Activated CD8-positive, alpha-beta memory T cell treated with anti-CD3 and anti-CD28 coated beads, Interleukin-2, amount 50 U/mL, for 24 hours (primary cell): Measurements from ENCODE around the gene NSD2.
"Not testable (repeated sequence)": the region's sequence is repeated elsewhere in the genome, so short reads cannot be mapped to it uniquely, and the experiment has no call there.

Source experiments
- DNase-seq: peaks from one replicate; pipeline ENCODE4 v3.0.0-alpha.2; 2020; ENCODE audit errors: extremely low read depth

NSD2 gene

GRCh38 chr4:1842339-1842895, 28.8 kb upstream of the NSD2 start:
- DNase-seq, result no peak

DNA sequence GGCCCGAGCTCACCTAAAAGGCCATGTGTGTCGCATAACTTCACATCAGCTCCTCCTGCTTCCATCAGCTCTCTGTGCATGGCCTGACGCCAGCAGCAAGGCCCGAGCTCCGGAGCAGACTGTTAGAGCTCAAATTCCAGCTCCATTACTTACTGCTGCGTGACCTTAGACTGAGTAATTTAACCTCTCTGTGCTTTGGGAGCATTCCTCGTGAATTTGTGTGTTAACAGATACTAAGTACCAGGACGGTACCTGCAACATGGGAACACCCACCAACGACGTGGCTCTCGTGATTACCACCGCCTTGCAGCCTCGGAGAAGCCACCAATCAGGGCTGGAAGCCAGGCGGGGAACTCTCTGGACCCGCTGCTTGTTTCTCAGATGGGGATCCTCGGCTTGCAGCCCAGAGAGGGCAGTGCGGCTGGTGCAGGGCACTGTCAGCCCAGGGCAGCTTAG, 28.2 kb upstream of the NSD2 start:
- no peak for DNase-seq

DNA sequence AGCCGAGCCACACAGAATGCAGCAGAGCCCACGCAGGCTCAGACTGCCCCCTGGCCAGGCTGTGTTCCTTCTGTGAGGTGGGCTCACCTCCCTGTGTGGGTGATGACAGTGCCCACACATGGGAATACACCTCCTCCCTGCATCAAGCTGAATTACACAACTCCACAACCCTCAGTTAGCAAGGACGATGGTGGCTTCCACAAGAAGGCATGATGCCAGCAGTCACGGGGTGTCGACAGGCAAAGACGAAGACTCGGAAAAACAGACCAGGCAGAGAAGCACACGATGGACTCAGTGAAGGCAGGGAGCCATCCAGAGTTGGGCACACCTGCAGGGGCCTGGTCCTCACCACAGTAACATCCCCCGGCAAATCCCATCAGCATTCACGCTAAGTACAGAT, 27.3 kb upstream of the NSD2 start:
- no peak for DNase-seq

- DNase-seq, result not testable (repeated sequence)
These were observed 26.6 kb upstream of the NSD2 start for GRCh38 chr4:1844618-1845017.

DNA sequence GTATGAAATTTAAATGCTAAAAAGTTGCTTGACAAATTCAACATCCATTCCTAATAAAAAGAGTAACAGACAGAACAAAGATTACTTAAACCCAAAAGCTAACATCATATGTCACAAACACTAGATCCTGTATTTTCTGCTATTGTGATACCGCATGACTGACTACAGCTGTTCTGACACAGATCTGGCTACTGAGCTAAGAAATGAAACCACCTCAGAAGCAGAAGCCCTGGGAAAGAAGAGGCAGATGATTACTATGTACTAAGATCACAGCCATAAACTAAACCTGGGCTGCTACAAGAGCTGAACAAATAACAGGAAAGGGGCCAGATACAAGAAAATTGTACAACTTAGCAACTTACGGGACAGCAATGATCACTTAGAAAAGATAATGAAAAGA, 24.6 kb upstream of the NSD2 start:
- no peak for DNase-seq

DNA sequence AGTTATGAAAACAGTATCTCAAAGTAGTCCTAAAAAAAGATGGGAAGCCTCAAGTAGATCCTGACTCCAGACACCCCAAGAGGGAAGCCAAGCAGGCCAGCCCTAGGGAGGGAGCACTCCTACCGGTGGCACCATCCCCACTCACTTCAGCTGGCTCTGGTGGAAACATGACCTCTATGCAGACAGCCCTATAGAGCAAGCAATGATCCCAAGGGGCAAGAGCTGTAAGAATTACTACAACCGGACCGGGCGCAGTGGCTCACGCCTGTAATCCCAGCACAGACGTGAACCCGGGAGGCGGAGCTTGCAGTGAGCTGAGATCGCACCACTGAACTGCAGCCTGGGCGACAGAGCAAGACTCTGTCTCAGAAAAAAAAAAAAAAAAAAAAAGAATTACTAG, 20.9 kb upstream of the NSD2 start:
- no peak for DNase-seq

DNA sequence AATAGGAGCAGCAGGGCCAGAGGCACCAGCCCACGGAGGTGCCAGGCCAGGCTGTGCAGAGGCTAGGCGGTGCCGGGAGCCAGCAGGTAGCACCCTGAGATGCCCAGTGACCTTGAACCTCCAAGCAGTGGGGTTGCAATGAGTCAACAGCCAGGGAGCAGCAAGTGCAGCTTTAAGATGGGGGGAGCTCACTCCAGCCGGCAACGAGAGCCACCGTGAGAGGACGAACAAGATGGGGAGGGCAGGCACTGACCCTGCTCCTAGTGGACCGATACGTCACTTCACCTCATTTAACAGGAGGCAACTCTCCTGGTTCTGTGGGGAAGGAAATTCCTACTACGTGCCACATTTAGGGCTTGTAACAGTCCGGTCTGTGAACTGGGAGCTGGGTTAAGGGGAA, 20.0 kb upstream of the NSD2 start:
- DNase-seq, result no peak

GRCh38 chr4:1851575-1852410, 19.4 kb upstream of the NSD2 start:
- DNase-seq, result no peak

DNA sequence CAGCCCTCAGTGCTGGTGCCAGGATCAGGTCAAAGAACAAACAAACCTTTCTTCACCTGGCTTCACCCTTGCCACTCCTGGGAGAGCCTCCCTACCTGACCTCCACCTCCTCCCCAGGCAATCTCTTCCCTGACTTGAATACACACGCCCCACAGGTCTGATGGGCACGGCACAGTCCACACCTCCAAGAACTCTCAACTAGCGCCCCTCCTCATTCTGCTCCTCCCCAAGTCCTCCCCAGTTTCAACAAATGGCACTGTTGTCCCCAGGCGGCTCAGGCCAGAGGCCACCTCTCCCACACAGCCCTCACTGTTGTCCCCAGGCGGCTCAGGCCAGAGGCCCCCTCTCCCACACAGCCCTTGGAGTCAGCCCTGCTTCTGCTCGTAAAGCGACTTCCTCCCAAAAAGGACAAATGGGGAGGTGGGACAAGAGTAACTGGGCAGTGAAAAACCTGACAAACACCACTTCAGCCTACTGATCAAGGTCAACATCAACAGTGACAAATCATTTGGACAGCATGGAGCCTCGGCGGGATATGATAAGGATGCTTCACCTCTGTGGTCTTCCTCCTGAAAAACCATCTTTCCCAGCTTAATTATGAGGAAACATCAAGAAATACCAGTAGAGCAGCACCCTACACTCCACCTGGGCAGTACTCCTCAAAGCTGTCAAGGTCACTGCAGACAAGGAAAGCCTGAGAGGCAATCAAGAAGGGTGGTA, 18.1 kb upstream of the NSD2 start:
- no peak for DNase-seq

DNA sequence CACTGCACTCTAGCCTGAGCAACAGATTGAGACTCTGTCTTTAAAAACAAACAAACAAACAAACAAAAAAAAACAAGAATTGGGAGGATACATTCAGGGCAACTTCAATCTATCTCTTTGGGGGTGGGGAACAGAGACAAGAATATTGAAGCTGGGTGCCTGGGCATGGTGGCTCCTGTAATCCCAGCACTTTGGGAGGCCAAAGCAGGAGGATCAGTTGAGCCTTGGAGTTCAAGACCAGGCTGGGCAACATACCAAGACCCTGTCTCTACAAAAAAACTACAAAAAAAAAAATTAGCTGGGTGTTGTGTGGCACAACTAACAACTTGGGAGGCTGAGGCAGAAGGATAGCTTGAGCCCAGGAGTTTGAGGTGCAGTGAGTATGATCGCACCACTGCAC, 16.4 kb upstream of the NSD2 start:
- no peak for DNase-seq

GRCh38 chr4:1855333-1856070, 15.7 kb upstream of the NSD2 start:
- DNase-seq, result no peak

GRCh38 chr4:1856071-1856942, 14.9 kb upstream of the NSD2 start, which contains the start of gene LETM1:
TSS of gene LETM1 (minus strand) at chr4:1856156. CDS start at chr4:1855950, 206 bp downstream.
- peak; percentile 80 for DNase-seq

DNA sequence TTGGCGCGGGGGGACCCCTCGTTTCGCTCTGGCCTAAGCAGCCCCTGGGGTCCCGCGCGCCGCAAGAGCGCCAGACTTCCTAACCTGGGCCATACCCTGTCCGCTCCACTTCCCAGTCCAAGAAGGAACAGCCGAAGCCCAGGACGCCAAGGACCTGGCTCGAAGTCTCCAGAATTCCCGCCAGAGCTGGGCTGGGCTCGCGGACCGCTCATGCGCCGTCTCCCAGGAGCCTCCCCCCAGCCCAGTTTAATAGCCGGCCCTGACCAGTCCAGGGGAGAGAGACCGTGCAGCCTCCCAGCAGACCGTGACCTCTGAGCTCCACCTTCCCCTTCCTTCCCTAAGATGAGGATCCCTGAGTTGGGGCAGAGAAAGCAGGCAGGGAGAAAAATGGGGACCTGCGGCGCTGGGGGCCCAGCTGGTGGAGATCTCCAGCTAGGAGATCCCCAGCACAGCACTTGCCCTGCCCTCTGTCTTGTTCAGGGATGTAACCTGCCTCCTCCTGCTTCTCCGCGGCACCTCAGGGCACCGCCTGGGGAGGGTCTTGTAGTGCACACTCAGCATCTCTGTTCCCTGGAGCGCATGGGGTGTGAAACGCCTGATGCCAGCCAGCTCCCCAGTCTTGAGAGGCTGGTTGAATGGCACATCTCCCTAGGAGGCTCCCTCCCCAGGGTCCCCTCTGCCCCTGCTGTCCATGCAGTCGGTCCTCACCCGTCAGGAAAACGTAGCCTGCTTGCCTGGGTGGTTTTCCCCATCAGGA, 14.1 kb upstream of the NSD2 start:
- DNase-seq, result no peak

DNA sequence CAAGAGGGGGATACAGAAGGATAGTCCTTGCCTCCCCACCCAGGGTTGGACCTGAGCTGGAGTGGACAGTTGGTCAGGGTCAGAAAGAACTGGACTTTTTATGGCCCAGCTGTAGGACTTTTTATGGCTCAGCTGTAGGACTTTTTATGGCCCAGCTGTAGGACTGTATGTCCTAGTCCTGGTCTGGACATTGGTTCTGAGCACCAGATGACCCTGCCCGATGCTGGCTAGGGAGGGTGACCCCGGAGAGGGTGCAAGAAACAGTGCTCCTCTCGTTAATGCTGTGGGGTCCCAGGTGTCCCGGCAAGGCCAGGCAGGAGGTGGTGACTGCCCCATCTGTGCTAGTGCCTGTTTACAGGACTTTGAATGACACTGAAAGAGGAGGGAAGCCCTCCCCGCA, 13.3 kb upstream of the NSD2 start:
- no peak for DNase-seq

DNA sequence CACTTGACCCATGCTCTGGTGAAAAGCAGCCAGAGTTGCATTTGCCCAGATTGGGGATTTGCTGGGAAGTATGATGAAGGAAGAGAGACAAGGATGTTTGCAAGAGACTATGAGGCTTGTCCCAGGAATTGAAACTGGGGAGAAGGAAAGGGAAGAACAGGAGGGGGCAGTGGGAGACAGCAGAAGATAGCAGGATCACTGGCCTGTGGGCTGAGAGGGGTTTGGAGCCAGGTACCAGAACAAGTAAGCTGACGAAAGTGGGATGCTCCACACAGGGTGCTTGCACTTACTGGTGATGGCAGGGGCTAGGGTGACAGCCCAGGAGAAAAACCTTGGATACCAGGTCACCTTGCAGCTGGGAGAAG, 11.8 kb upstream of the NSD2 start:
- DNase-seq, result no peak

- DNase-seq, result no peak
These were observed 8.9 kb upstream of the NSD2 start for GRCh38 chr4:1862055-1862911.

DNA sequence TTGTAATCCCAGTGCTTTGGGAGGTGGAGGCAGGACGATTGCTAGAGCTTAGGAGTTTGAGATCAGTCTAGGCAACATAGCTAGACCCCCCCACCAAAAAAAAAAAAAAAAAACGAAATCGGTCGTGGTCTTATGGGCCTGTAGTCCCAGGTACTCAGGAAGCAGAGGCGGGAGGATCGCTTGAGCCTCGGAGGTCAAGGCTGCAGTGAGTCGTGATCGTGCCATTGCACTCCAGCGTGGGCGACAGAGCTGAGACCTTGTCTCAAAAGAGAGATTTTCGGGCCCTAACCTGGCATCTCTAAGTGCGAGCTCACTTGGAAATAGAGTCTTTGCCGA, 8.3 kb upstream of the NSD2 start:
- DNase-seq, result no peak

- no peak for DNase-seq
These were observed 7.7 kb upstream of the NSD2 start for GRCh38 chr4:1863297-1864033.
